Astrocyte (in vitro differentiated cells and primary cell): ENCODE results near the gene ATP2C2. TPM values are rescaled to one million over a fixed set of nuclear protein-coding genes. Genes with fewer than 3 reads are reported as not detected.

Experiments used
- DNase-seq: peaks from one replicate; pipeline ENCODE4 v3.0.0-alpha.2; 2010; ENCODE audit warnings: low read depth
- FAIRE-seq: peaks from 2 replicates; lab custom pipeline; 2011; peaks lifted over from hg19 to GRCh38; lab: Jason Lieb, UNC
- H2AFZ ChIP-seq: 2 replicates; pipeline ENCODE4 v1.6.0; 2012; ENCODE audit warnings: low read depth, low read length, inconsistent platforms
- H3K27ac ChIP-seq: 2 replicates; pipeline ENCODE4 v1.5.1; 2011; ENCODE audit warnings: low read depth, low read length, inconsistent platforms
- H3K27me3 ChIP-seq: 2 replicates; pipeline ENCODE4 v1.6.0; 2011; ENCODE audit warnings: low read length, inconsistent platforms; ENCODE audit not compliant: insufficient read depth
- H3K36me3 ChIP-seq: 2 replicates; pipeline ENCODE4 v1.5.1; 2011; ENCODE audit warnings: low read length, inconsistent platforms; ENCODE audit not compliant: insufficient read depth
- H3K4me1 ChIP-seq: 2 replicates; pipeline ENCODE4 v1.5.1; 2011; ENCODE audit warnings: low read length, inconsistent platforms; ENCODE audit not compliant: insufficient read depth
- H3K4me2 ChIP-seq: 2 replicates; pipeline ENCODE4 v1.6.0; 2012; ENCODE audit warnings: low read length, inconsistent platforms
- H3K4me3 ChIP-seq: 2 replicates; pipeline ENCODE4 v1.5.1; 2011; ENCODE audit warnings: low read depth, mild to moderate bottlenecking, low read length, inconsistent platforms; ENCODE audit not compliant: insufficient read depth
- H3K79me2 ChIP-seq: 2 replicates; pipeline ENCODE4 v1.6.0; 2012; ENCODE audit warnings: mild to moderate bottlenecking, low read length, inconsistent platforms; ENCODE audit not compliant: insufficient read depth
- H3K9ac ChIP-seq: 2 replicates; pipeline ENCODE4 v1.6.0; 2012; ENCODE audit warnings: mild to moderate bottlenecking, low read length, inconsistent platforms
- H3K9me3 ChIP-seq: 2 replicates; pipeline ENCODE4 v1.5.1; 2012; ENCODE audit warnings: low read depth, mild to moderate bottlenecking, low read length, inconsistent platforms; ENCODE audit not compliant: insufficient read depth
- H4K20me1 ChIP-seq: 2 replicates; pipeline ENCODE4 v1.6.0; 2012; ENCODE audit warnings: low read length, inconsistent platforms; ENCODE audit not compliant: insufficient read depth
- H3K27ac Mint-ChIP-seq: one replicate; pipeline ENCODE4 v1.8.0; 2021; ENCODE audit warnings: mild to moderate bottlenecking, mixed read lengths; ENCODE audit not compliant: unreplicated experiment
- H3K27me3 Mint-ChIP-seq: one replicate; pipeline ENCODE4 v1.8.0; 2021; ENCODE audit warnings: low read depth, mixed read lengths; ENCODE audit not compliant: unreplicated experiment
- H3K36me3 Mint-ChIP-seq: one replicate; pipeline ENCODE4 v1.8.0; 2021; ENCODE audit warnings: low read depth, mixed read lengths; ENCODE audit not compliant: unreplicated experiment
- H3K4me1 Mint-ChIP-seq: one replicate; pipeline ENCODE4 v1.8.0; 2021; ENCODE audit warnings: low read depth, mixed read lengths; ENCODE audit not compliant: unreplicated experiment
- H3K4me3 Mint-ChIP-seq: one replicate; pipeline ENCODE4 v1.8.0; 2021; ENCODE audit warnings: mild to moderate bottlenecking, moderate library complexity, mixed read lengths; ENCODE audit not compliant: unreplicated experiment
- H3K9me3 Mint-ChIP-seq: one replicate; pipeline ENCODE4 v1.8.0; 2021; ENCODE audit warnings: mild to moderate bottlenecking, mixed read lengths; ENCODE audit not compliant: unreplicated experiment
- CTCF ChIP-seq: IDR thresholded peaks from 2 replicates; pipeline ENCODE4 v1.5.1; 2011; ENCODE audit warnings: low read depth, mild to moderate bottlenecking, inconsistent platforms, low read length, moderate library complexity; ENCODE audit not compliant: insufficient read depth
- EZH2 ChIP-seq: IDR thresholded peaks from 2 replicates; pipeline ENCODE4 v1.6.1; 2012; ENCODE audit warnings: mild to moderate bottlenecking, low read length, inconsistent platforms; ENCODE audit not compliant: insufficient read depth
- total RNA-seq: library from RNA; stranded (reverse); gene quantifications from 2 replicates; pipeline ENCODE4 v1.2.1, GENCODE V29; 2021

ATP2C2 gene
- total RNA-seq, 1 donor from 2014 or later = 0.41 TPM

GRCh38 chr16:84406006-84406963 is 37.9 kb downstream of the ATP2C2 start:
- no peak overlapping the region for H3K9ac ChIP-seq
- Mint-ChIP-seq H3K27me3 (peaks cover 38% of the 10 kb centered on the region), H3K4me1 (peaks cover 5% of the 10 kb centered on the region), H3K4me3 (no peak overlapping the region), H3K9me3 (peaks cover 7% of the 10 kb centered on the region), H3K27ac (no peak overlapping the region), H3K36me3 (peaks cover 2% of the 10 kb centered on the region)
- no peak overlapping the region for H2AFZ ChIP-seq
- no peaks in the 10 kb centered on the region for H3K36me3 ChIP-seq
- H3K4me1 ChIP-seq = no peaks in the 10 kb centered on the region
- H3K4me3 ChIP-seq = no peak overlapping the region
- H3K4me2 ChIP-seq = no peak overlapping the region
- H3K9me3 ChIP-seq = no peaks in the 10 kb centered on the region
- no peak overlapping the region for H3K27ac ChIP-seq
- no peaks in the 10 kb centered on the region for H3K79me2 ChIP-seq
- peaks cover 38% of the 10 kb centered on the region for H3K27me3 ChIP-seq
- TF ChIP-seq CTCF = no peak
- no peak for TF ChIP-seq EZH2
- FAIRE-seq (no peak), DNase-seq (no peak)
- H4K20me1 ChIP-seq = no peaks in the 10 kb centered on the region

- Histone ChIP-seq H3K9me3 (no peaks in the 10 kb centered on the region), H2AFZ (no peak overlapping the region), H3K27ac (no peak overlapping the region), H3K36me3 (no peaks in the 10 kb centered on the region), H4K20me1 (no peaks in the 10 kb centered on the region), H3K4me2 (no peak overlapping the region), H3K27me3 (peaks cover 38% of the 10 kb centered on the region), H3K4me3 (no peak overlapping the region), H3K79me2 (no peaks in the 10 kb centered on the region), H3K9ac (no peak overlapping the region), H3K4me1 (no peaks in the 10 kb centered on the region)
- TF ChIP-seq EZH2 (no peak), CTCF (no peak)
- FAIRE-seq (no peak), DNase-seq (no peak)
- peaks cover 40% of the 10 kb centered on the region for H3K27me3 Mint-ChIP-seq
- H3K4me1 Mint-ChIP-seq = peaks cover 5% of the 10 kb centered on the region
- H3K4me3 Mint-ChIP-seq = no peak overlapping the region
- H3K27ac Mint-ChIP-seq = no peak overlapping the region
- peaks cover 2% of the 10 kb centered on the region for H3K36me3 Mint-ChIP-seq
- H3K9me3 Mint-ChIP-seq = peaks cover 6% of the 10 kb centered on the region
These were observed 39.4 kb downstream of the ATP2C2 start for GRCh38 chr16:84407588-84408313.
